NCI-H748 (cell line): ENCODE measurements around the gene LMNTD1.
A peak's percentile ranks its signal among the peaks of the same experiment; 100 is the strongest.

Experiments
- DNase-seq: peaks from one replicate; lab custom pipeline; 2025; ENCODE audit not compliant: unreplicated experiment; lab: John Stamatoyannopoulos, UW

Gene LMNTD1

GRCh38 chr12:25552681-25553080, 402 bp downstream of the LMNTD1 start:
- DNase-seq = no peak

- no peak for DNase-seq
These were observed 2.9 kb downstream of the LMNTD1 start for GRCh38 chr12:25550186-25550585.

GRCh38 chr12:25549120-25549519, 4.0 kb downstream of the LMNTD1 start:
- no peak for DNase-seq

- DNase-seq = no peak
These were observed 6.8 kb downstream of the LMNTD1 start for GRCh38 chr12:25546318-25546717.

GRCh38 chr12:25533150-25533549, 19.9 kb downstream of the LMNTD1 start:
- DNase-seq = no peak

- DNase-seq = no peak
These were observed 21.5 kb downstream of the LMNTD1 start for GRCh38 chr12:25531502-25532052.

- no peak for DNase-seq
These were observed 23.3 kb downstream of the LMNTD1 start for GRCh38 chr12:25529738-25530137.

- DNase-seq = no peak
These were observed 26.3 kb downstream of the LMNTD1 start for GRCh38 chr12:25526778-25527177.

- DNase-seq = no peak
These were observed 28.7 kb downstream of the LMNTD1 start for GRCh38 chr12:25524366-25524765.

GRCh38 chr12:25521625-25522256, 31.3 kb downstream of the LMNTD1 start:
- DNase-seq = no peak

- DNase-seq = no peak
These were observed 34.6 kb downstream of the LMNTD1 start for GRCh38 chr12:25518512-25518911.

GRCh38 chr12:25504744-25505143, 48.3 kb downstream of the LMNTD1 start:
- no peak for DNase-seq

- no peak for DNase-seq
These were observed 49.4 kb downstream of the LMNTD1 start for GRCh38 chr12:25503666-25504065.

- DNase-seq = no peak
These were observed 50.5 kb downstream of the LMNTD1 start for GRCh38 chr12:25502596-25502995.

GRCh38 chr12:25502118-25502517, 51.0 kb downstream of the LMNTD1 start:
- no peak for DNase-seq

- no peak for DNase-seq
These were observed 51.5 kb downstream of the LMNTD1 start for GRCh38 chr12:25501549-25501948.

- DNase-seq = no peak
These were observed 52.4 kb downstream of the LMNTD1 start for GRCh38 chr12:25500651-25501050.

GRCh38 chr12:25497021-25497420, 56.1 kb downstream of the LMNTD1 start:
- peak; percentile 5 for DNase-seq

GRCh38 chr12:25496098-25496587, 56.9 kb downstream of the LMNTD1 start:
- no peak for DNase-seq

GRCh38 chr12:25495331-25496097, 57.6 kb downstream of the LMNTD1 start:
- no peak for DNase-seq

- DNase-seq = no peak
These were observed 58.2 kb downstream of the LMNTD1 start for GRCh38 chr12:25494926-25495325.

GRCh38 chr12:25493682-25494081, 59.4 kb downstream of the LMNTD1 start:
- no peak for DNase-seq
